ENCODE data around the gene MGAT4C.

- TF ChIP-seq EZH2 (IDR thresholded peaks at IDR 0.05) (no peak), POLR2AphosphoS5 (IDR thresholded peaks at IDR 0.05; ENCODE audit: borderline replicate concordance, low read depth, low read length) (no peak), FOXP2 (optimal IDR thresholded peaks at IDR 0.05; ENCODE audit: control extremely low read depth, extremely low read length, insufficient read depth) (no peak)
These were observed 5.4 kb upstream of the MGAT4C start for GRCh38 chr12:86261578-86261977.
